Fibroblast of lung (primary cell): ENCODE data around the gene FGF1. TPM values are rescaled to one million over a fixed set of nuclear protein-coding genes. Genes with fewer than 3 reads are reported as not detected.

ENCODE experiments used
- DNase-seq, 2 donors: peaks; one replicate each; pipeline versions ENCODE4 v3.0.0 to v3.0.0-alpha.2; 2010; ENCODE audit warnings: low read depth in 2 of 2
- H2AFZ ChIP-seq: 2 replicates; pipeline ENCODE4 v1.5.1; 2012; ENCODE audit warnings: low read length, control low read depth, inconsistent platforms
- H3K27ac ChIP-seq: 2 replicates; pipeline ENCODE4 v1.5.1; 2011; ENCODE audit warnings: low read length, control low read depth; ENCODE audit not compliant: insufficient read depth
- H3K27me3 ChIP-seq: 2 replicates; pipeline ENCODE4 v1.5.1; 2011; ENCODE audit warnings: mild to moderate bottlenecking, low read length; ENCODE audit not compliant: control insufficient read depth, insufficient read depth
- H3K36me3 ChIP-seq: 2 replicates; pipeline ENCODE4 v1.5.1; 2011; ENCODE audit warnings: low read length; ENCODE audit not compliant: control insufficient read depth, insufficient read depth
- H3K4me1 ChIP-seq: 2 replicates; pipeline ENCODE4 v1.5.1; 2011; ENCODE audit warnings: low read length; ENCODE audit not compliant: control insufficient read depth, insufficient read depth; ENCODE audit errors: extremely low read depth
- H3K4me2 ChIP-seq: 2 replicates; pipeline ENCODE4 v1.5.1; 2011; ENCODE audit warnings: low read length, control low read depth; ENCODE audit not compliant: insufficient read depth; ENCODE audit errors: extremely low read depth
- H3K4me3 ChIP-seq, 4 experiments: fragments of 200-600 bp in 1 of 4; sonication (generic) in 1 of 4; replicated peaks in 1 of 4; 2 replicates each; pipeline ENCODE4 v1.5.1; 2011 to 2016; ENCODE audit warnings: low read length in 4 of 4, low read depth in 3 of 4, mild to moderate bottlenecking in 3 of 4, control low read depth in 2 of 4, inconsistent platforms in 1 of 4, mixed read lengths in 1 of 4; ENCODE audit not compliant: insufficient read depth in 1 of 4; ENCODE audit errors: control extremely low read depth in 1 of 4
- H3K79me2 ChIP-seq: 2 replicates; pipeline ENCODE4 v1.5.1; 2012; ENCODE audit warnings: mild to moderate bottlenecking, low read length, inconsistent platforms; ENCODE audit not compliant: control insufficient read depth, insufficient read depth
- H3K9ac ChIP-seq: 2 replicates; pipeline ENCODE4 v1.5.1; 2011; ENCODE audit warnings: mild to moderate bottlenecking, low read length, control low read depth; ENCODE audit not compliant: insufficient read depth
- H3K9me3 ChIP-seq: 2 replicates; pipeline ENCODE4 v1.5.1; 2012; ENCODE audit warnings: low read depth, low read length; ENCODE audit not compliant: control insufficient read depth, insufficient read depth
- H4K20me1 ChIP-seq: 2 replicates; pipeline ENCODE4 v1.5.1; 2011; ENCODE audit warnings: low read length; ENCODE audit not compliant: control insufficient read depth, insufficient read depth; ENCODE audit errors: extremely low read depth
- CTCF ChIP-seq, 2 donors: IDR thresholded peaks in 1 of 2; conservative IDR thresholded peaks in 1 of 2; 1 replicate in 1 of 2; 2 replicates in 1 of 2; pipeline ENCODE4 v1.5.1; 2011 to 2012; ENCODE audit warnings: low read length in 2 of 2, control low read depth in 1 of 2, inconsistent platforms in 1 of 2, low read depth in 1 of 2, mild to moderate bottlenecking in 1 of 2
- EZH2 ChIP-seq: IDR thresholded peaks from 2 replicates; pipeline ENCODE4 v1.5.1; 2012; ENCODE audit warnings: low read length, control low read depth, mild to moderate bottlenecking; ENCODE audit errors: missing control alignments
- polyA plus RNA-seq, 2 donors: library from polyadenylated mRNA; depleted of rRNA in 1 of 2; stranded (reverse) in 1 of 2; unstranded in 1 of 2; fragments of >200 nt; gene quantifications; 2 replicates each; pipeline ENCODE4 v1.2.1, GENCODE V29; 2011 to 2012; ENCODE audit warnings: missing spikeins in 1 of 2
- total RNA-seq: library from RNA; depleted of rRNA; stranded (reverse); fragments of >200 nt; gene quantifications from 2 replicates; pipeline ENCODE4 v1.2.1, GENCODE V29; 2014

FGF1 gene
- total and polyA plus RNA-seq, 2 donors (not counting 1 experiment from before 2014, with no cell fraction given), result 3.5 to 17.7 TPM

- H3K4me1 ChIP-seq, result peaks cover 22% of the 10 kb centered on the region
- H3K27ac ChIP-seq, result no peak overlapping the region
- H2AFZ ChIP-seq, result no peak overlapping the region
- H4K20me1 ChIP-seq, result no peaks in the 10 kb centered on the region
- no peak overlapping the region for H3K4me2 ChIP-seq
- TF ChIP-seq CTCF (conservative IDR thresholded peaks at IDR 0.05 in 1 of 2, IDR thresholded peaks at IDR 0.05 in 1 of 2; ENCODE audit: low read depth in 1 of 2, low read length in 2 of 2) (no peak), EZH2 (no peak)
- H3K9ac ChIP-seq, result no peak overlapping the region
- DNase-seq, result peak in 1 of 2 donors; percentile 60
- no peaks in the 10 kb centered on the region for H3K36me3 ChIP-seq
- no peak overlapping the region for H3K4me3 ChIP-seq
- no peaks in the 10 kb centered on the region for H3K27me3 ChIP-seq
- no peaks in the 10 kb centered on the region for H3K79me2 ChIP-seq
- H3K9me3 ChIP-seq, result no peaks in the 10 kb centered on the region
Observed at GRCh38 chr5:142722146-142722545, 36.3 kb upstream of the FGF1 start.

DNA sequence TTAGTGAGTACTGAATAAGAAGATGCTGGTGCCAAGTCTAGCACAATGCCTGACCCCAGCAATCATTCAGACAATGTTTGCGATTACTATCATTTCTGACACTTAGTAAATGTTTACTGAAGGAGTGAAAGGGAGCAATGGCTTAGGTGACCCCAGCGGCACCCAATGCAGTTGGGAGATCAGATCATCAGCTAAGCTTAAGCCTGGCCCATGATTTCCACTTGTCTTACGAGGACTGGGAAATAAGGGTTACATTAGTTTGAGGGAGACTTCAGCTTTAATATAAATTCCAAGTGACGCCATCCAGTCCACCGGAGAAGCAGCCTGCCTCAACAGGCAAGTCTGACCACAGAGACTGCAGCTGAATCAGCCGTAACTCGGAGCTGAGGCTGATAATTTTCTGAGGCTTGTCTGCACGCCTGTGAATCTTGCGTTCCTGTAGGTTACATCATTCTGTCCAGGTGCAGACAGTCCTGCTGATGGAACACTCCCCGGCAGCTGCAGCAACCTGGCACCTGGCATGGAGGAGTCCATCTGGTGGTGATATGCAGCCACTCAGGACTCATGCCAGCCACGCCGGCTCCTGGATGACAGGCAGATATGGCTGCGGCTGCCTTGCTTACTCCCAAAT lies 34.9 kb upstream of the FGF1 start:
- TF ChIP-seq CTCF (conservative IDR thresholded peaks at IDR 0.05 in 1 of 2, IDR thresholded peaks at IDR 0.05 in 1 of 2; ENCODE audit: low read depth in 1 of 2, low read length in 2 of 2) (no peak), EZH2 (no peak)
- Histone ChIP-seq H3K27me3 (no peaks in the 10 kb centered on the region), H3K9ac (no peak overlapping the region), H3K9me3 (no peaks in the 10 kb centered on the region), H2AFZ (no peak overlapping the region), H3K4me2 (peak overlapping the region; percentile 44), H3K79me2 (no peaks in the 10 kb centered on the region), H3K27ac (no peak overlapping the region), H3K4me1 (peaks cover 21% of the 10 kb centered on the region), H3K4me3 (no peak overlapping the region), H4K20me1 (no peaks in the 10 kb centered on the region), H3K36me3 (no peaks in the 10 kb centered on the region)
- DNase-seq, result peak; percentile 14 to 49

DNA sequence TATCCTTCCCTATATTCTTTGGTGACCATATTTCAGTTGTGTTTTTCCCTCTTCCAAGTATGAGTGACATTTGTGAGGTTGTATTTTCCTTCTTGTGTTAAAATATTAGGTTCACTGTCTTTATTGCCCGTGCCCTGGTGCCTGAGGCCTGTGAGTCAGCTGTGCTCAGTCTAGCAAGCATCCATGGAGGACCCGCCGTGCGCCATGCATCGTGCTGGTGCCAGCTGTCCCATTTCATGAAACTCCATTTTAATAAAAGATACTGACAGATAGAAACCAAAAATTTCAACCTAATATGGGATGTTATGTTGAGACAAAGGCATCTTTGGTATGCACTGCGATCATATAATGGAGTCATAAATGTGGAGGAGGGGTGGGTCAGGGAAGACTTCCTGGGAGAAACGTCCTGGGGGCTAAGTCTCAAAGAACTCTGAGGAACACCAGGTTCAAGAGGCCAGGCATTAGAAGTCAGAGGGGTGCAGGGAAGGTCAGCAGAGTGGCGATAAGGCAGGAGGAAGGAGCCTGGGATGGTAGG lies 34.0 kb upstream of the FGF1 start:
- Histone ChIP-seq H4K20me1 (no peaks in the 10 kb centered on the region), H3K27me3 (no peaks in the 10 kb centered on the region), H3K9me3 (no peaks in the 10 kb centered on the region), H3K9ac (no peak overlapping the region), H3K4me3 (no peak overlapping the region), H3K79me2 (no peaks in the 10 kb centered on the region), H2AFZ (no peak overlapping the region), H3K4me1 (peaks cover 13% of the 10 kb centered on the region), H3K36me3 (no peaks in the 10 kb centered on the region), H3K27ac (no peak overlapping the region), H3K4me2 (no peak overlapping the region)
- DNase-seq, result peak in 1 of 2 donors; percentile 7
- TF ChIP-seq EZH2 (no peak), CTCF (conservative IDR thresholded peaks at IDR 0.05 in 1 of 2, IDR thresholded peaks at IDR 0.05 in 1 of 2; ENCODE audit: low read depth in 1 of 2, low read length in 2 of 2) (no peak)
